Stimulated activated CD8-positive, alpha-beta memory T cell treated with anti-CD3 and anti-CD28 coated beads, Interleukin-2, amount 100 ng/mL, for 48 hours (primary cell): ENCODE measurements around the gene FLNC.

Experiments
- DNase-seq, 2 donors: peaks; one replicate each; pipeline ENCODE4 v3.0.0-alpha.2; 2020; ENCODE audit warnings: low read depth in 2 of 2

The FLNC gene

GRCh38 chr7:128844777-128845311 is 14.6 kb downstream of the FLNC start:
- DNase-seq: no peak

- no peak for DNase-seq
Observed at GRCh38 chr7:128845475-128845874, 15.3 kb downstream of the FLNC start.

GRCh38 chr7:128845987-128846386 is 15.8 kb downstream of the FLNC start:
- no peak for DNase-seq

- no peak for DNase-seq
Observed at GRCh38 chr7:128846781-128847444, 16.7 kb downstream of the FLNC start.

GRCh38 chr7:128847721-128848211 is 17.6 kb downstream of the FLNC start:
- no peak for DNase-seq

GRCh38 chr7:128848289-128849155 is 18.3 kb downstream of the FLNC start:
- DNase-seq: no peak

GRCh38 chr7:128849156-128849515 is 18.9 kb downstream of the FLNC start:
- DNase-seq: no peak

GRCh38 chr7:128849804-128850490 is 19.7 kb downstream of the FLNC start:
- no peak for DNase-seq

GRCh38 chr7:128852537-128853254 is 22.5 kb downstream of the FLNC start:
- DNase-seq: no peak

- DNase-seq: no peak
Observed at GRCh38 chr7:128853799-128854198, 23.6 kb downstream of the FLNC start.

GRCh38 chr7:128854396-128854795 is 24.2 kb downstream of the FLNC start:
- no peak for DNase-seq

- no peak for DNase-seq
Observed at GRCh38 chr7:128855559-128855958, 25.4 kb downstream of the FLNC start.

GRCh38 chr7:128856001-128856718 is 26.0 kb downstream of the FLNC start:
- no peak for DNase-seq

GRCh38 chr7:128858380-128859231 is 28.4 kb downstream of the FLNC start:
- DNase-seq: no peak

GRCh38 chr7:128859232-128860157 is 29.3 kb downstream of the FLNC start:
- DNase-seq: no peak

- DNase-seq: no peak
Observed at GRCh38 chr7:128860158-128861073, 30.2 kb downstream of the FLNC start.

- DNase-seq: no peak
Observed at GRCh38 chr7:128861957-128862570, 31.9 kb downstream of the FLNC start.
